ENCODE results near the gene RAB23. TPM values are rescaled to one million over a fixed set of nuclear protein-coding genes. Genes with fewer than 3 reads are reported as not detected.

RAB23 gene
- total and polyA plus RNA-seq, 9 of the 15 experiments (the other 6 are each of a cell fraction or from before 2014, with no cell fraction given) = 3.4 to 18.0 (median 9.4) TPM

- TF ChIP-seq DLX4 (CRISPR knock-in tag; IDR thresholded peaks at IDR 0.05) = no peak
- TF ChIP-seq RERE (CRISPR knock-in tag; IDR thresholded peaks at IDR 0.05; ENCODE audit: borderline replicate concordance) = 0 out of 2 replicates have a peak, but pooled peaks have one; percentile 19
- peak; percentile 99 for TF ChIP-seq POLR2G (IDR thresholded peaks at IDR 0.05; ENCODE audit: low read depth, low read length)
- TF ChIP-seq ZNF134 (CRISPR knock-in tag; conservative IDR thresholded peaks at IDR 0.05) = no peak
- TF ChIP-seq SLC30A9 (CRISPR knock-in tag; IDR thresholded peaks at IDR 0.05) = no peak
- TF ChIP-seq CREB3L1 (IDR thresholded peaks at IDR 0.05; ENCODE audit: borderline replicate concordance, low read depth) = peak; percentile 24; the same call in 1 of the 2 replicates
- TF ChIP-seq ZBTB17 (CRISPR knock-in tag; IDR thresholded peaks at IDR 0.05) = 0 out of 2 replicates have a peak, but pooled peaks have one; percentile 42
- no peak for TF ChIP-seq IFI16 (CRISPR knock-in tag; IDR thresholded peaks at IDR 0.05)
- TF ChIP-seq ETV6 (IDR thresholded peaks at IDR 0.05; ENCODE audit: borderline replicate concordance in 1 of 2, low read depth in 2 of 2, low read length in 1 of 2) = no peak
- TF ChIP-seq ETV6 (CRISPR knock-in tag; IDR thresholded peaks at IDR 0.05; ENCODE audit: borderline replicate concordance) = no peak
- TF ChIP-seq MAZ (CRISPR knock-in tag; conservative IDR thresholded peaks at IDR 0.05 in 1 of 2, IDR thresholded peaks at IDR 0.05 in 1 of 2) = peak; percentile 85 to 97
- TF ChIP-seq ZNF165 (CRISPR knock-in tag; IDR thresholded peaks at IDR 0.05; ENCODE audit: borderline replicate concordance) = no peak
- no peak for TF ChIP-seq ZNF561 (CRISPR knock-in tag; conservative IDR thresholded peaks at IDR 0.05)
- no peak for TF ChIP-seq SMARCA5 (IDR thresholded peaks at IDR 0.05)
- no peak for TF ChIP-seq HINFP (tag; conservative IDR thresholded peaks at IDR 0.05; ENCODE audit: low read depth)
- TF ChIP-seq SIRT6 (IDR thresholded peaks at IDR 0.05; ENCODE audit: low read depth, low read length) = no peak
- no peak for TF ChIP-seq ZNF146 (CRISPR knock-in tag; IDR thresholded peaks at IDR 0.05; ENCODE audit: unreplicated experiment)
Observed at GRCh38 chr6:57172136-57173055, 49.7 kb downstream of the RAB23 start, which contains the start of gene BAG2 (continued).

All from K562 (cell line).